NB4 (cell line): ENCODE results near the gene LTF.
A peak's percentile ranks its signal among the peaks of the same experiment; 100 is the strongest.

Source experiments
- DNase-seq: peaks from one replicate; pipeline ENCODE4 v3.0.0; 2010; ENCODE audit warnings: low read depth
- H3K4me3 ChIP-seq: one replicate; pipeline ENCODE4 v1.5.1; 2011; ENCODE audit warnings: mild to moderate bottlenecking, low read depth, low read length, moderate library complexity
- CTCF ChIP-seq: IDR thresholded peaks from one replicate; pipeline ENCODE4 v1.5.1; 2012; ENCODE audit warnings: low read depth, low read length
- MAX ChIP-seq: IDR thresholded peaks from 2 replicates; pipeline ENCODE4 v1.6.1; 2011; ENCODE audit warnings: low read depth, low read length
- MYC ChIP-seq: IDR thresholded peaks from 2 replicates; pipeline ENCODE4 v1.6.1; 2011; ENCODE audit warnings: low read depth, low read length
- POLR2A ChIP-seq: IDR thresholded peaks from 2 replicates; pipeline ENCODE4 v1.6.1; 2011; ENCODE audit warnings: mild to moderate bottlenecking; ENCODE audit not compliant: insufficient read length; ENCODE audit errors: extremely low read depth

Gene LTF

DNA sequence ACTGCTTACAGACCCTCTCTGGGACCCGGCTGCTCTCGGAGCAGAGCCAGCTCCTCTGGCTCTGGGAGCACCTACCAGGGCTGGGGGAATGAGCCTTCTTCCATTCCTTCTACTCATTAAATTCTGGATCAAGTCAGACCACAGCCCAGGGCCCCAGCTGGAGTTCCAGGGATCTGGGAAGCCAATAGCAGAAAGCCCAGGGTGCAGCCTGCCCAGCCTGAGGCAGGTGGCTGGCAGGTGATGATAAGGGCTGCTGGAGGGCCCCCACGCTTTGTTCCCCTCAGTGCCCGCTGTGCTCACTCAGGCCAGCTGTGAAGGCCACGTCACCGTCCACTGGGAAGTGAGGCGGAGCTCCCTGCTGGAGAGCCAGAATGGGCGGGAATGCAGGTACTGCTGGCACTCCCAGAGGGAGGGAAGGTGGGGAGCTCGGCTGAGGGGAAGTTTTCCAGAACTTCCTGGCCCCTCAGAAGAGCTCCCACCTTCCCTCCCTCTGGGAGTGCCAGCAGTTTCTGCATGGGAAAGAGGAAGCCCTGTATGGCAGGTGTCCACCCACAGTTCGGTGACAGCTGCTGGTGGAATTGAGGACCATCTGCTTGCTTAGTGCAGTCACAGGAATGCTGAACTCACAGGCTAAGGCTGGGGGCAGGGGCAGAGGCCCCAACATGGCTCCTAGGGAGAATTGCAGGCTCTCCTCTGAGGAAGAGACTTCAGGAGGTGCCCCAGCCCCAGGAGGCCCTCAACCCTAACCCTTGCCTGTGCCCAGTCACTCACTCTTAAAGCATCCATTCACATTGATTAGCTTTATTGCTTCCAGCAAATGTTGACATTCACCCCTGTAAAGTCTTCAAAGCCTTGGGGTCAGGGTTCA is 20.4 kb upstream of the LTF start:
- TF ChIP-seq POLR2A (no peak), MAX (no peak), CTCF (no peak), MYC (no peak)
- H3K4me3 ChIP-seq, result no peak overlapping the region
- no peak for DNase-seq

DNA sequence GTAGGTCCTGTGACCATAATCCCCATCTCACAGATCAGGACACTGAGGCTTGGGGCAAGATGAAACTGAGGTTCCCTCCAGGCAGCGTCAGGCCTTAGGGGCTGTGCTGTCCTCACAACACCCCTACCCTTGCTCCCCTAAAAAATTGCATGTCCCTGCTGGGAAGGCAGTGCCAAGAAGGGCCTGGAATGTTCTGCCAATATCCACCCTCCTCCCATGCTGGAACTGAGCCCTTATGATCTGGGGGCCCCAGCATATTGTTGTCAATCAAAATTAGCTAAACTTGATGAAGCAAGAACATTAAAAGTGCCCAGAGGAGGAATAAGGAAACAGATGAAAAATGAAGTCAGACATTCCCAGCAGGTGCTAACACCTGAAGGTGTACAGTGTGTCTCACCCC is 19.7 kb upstream of the LTF start:
- no peak for TF ChIP-seq MAX
- no peak for TF ChIP-seq CTCF
- TF ChIP-seq POLR2A, result no peak
- TF ChIP-seq MYC, result no peak
- DNase-seq, result no peak
- no peak overlapping the region for H3K4me3 ChIP-seq

GRCh38 chr3:46483825-46484224 is 19.1 kb upstream of the LTF start:
- peak; percentile 26 for DNase-seq
- H3K4me3 ChIP-seq, result no peak overlapping the region
- peak; percentile 14 for TF ChIP-seq CTCF
- no peak for TF ChIP-seq MAX

GRCh38 chr3:46482632-46483350 is 18.1 kb upstream of the LTF start:
- no peak for DNase-seq
- no peak overlapping the region for H3K4me3 ChIP-seq
- TF ChIP-seq MYC (no peak), MAX (no peak), CTCF (no peak), POLR2A (no peak)

DNA sequence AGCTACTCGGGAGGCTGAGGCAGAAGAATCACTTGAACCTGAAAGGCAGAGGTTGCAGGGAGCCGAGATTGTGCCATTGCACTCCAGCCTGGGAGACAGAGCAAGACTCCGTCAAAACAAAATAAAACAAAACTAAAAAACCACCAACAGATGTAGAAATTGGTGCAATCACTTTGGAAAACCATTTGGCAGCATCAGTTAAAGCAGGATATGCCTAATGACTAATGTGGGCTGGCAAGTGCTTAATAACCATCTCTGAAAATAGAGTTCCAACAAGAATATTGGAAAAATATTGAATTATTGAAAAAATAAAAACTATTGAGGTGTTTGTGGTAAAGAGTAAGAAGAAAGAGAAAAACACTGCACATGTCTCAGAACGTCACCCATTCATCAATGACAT is 16.9 kb upstream of the LTF start:
- no peak for DNase-seq
- TF ChIP-seq MAX (no peak), MYC (no peak), POLR2A (no peak)
- no peak overlapping the region for H3K4me3 ChIP-seq

- no peak for DNase-seq
Measured at GRCh38 chr3:46480491-46481195, 15.9 kb upstream of the LTF start.

More at GRCh38 chr3:46480491-46481195, 15.9 kb upstream of the LTF start:
- no peak for TF ChIP-seq CTCF
- no peak for TF ChIP-seq MYC
- TF ChIP-seq POLR2A, result no peak
- TF ChIP-seq MAX, result no peak
- H3K4me3 ChIP-seq, result no peak overlapping the region
